Measurements from ENCODE around the gene SST.

Gene SST

GRCh38 chr3:187698499-187699399 lies 28.6 kb upstream of the SST start:
- H3K36me3 ChIP-seq (replicated peaks; ENCODE audit: low read depth, low read length), result no peaks in the 10 kb centered on the region

GRCh38 chr3:187696021-187696420 lies 25.8 kb upstream of the SST start:
- Histone ChIP-seq H3K36me3 (replicated peaks; ENCODE audit: low read depth, low read length) (no peaks in the 10 kb centered on the region), H3K4me2 (ENCODE audit: low read length) (0 out of 2 replicates have a peak overlapping the region, but pooled peaks have one; percentile 46), H3K79me2 (ENCODE audit: low read length) (no peaks in the 10 kb centered on the region), H3K9ac (ENCODE audit: low read length) (no peak overlapping the region), H3K4me1 (ENCODE audit: low read length) (peaks cover 10% of the 10 kb centered on the region), H3K27ac (ENCODE audit: low read length) (no peak overlapping the region), H2AFZ (ENCODE audit: low read depth, low read length) (no peak overlapping the region), H3K27me3 (ENCODE audit: low read depth, low read length) (peaks cover 44% of the 10 kb centered on the region), H3K4me3 (ENCODE audit: low read length) (no peak overlapping the region), H4K20me1 (ENCODE audit: insufficient read depth, low read length) (no peaks in the 10 kb centered on the region), H3K9me3 (ENCODE audit: insufficient read depth, low read length) (no peaks in the 10 kb centered on the region)
- TF ChIP-seq, protein P1, sequence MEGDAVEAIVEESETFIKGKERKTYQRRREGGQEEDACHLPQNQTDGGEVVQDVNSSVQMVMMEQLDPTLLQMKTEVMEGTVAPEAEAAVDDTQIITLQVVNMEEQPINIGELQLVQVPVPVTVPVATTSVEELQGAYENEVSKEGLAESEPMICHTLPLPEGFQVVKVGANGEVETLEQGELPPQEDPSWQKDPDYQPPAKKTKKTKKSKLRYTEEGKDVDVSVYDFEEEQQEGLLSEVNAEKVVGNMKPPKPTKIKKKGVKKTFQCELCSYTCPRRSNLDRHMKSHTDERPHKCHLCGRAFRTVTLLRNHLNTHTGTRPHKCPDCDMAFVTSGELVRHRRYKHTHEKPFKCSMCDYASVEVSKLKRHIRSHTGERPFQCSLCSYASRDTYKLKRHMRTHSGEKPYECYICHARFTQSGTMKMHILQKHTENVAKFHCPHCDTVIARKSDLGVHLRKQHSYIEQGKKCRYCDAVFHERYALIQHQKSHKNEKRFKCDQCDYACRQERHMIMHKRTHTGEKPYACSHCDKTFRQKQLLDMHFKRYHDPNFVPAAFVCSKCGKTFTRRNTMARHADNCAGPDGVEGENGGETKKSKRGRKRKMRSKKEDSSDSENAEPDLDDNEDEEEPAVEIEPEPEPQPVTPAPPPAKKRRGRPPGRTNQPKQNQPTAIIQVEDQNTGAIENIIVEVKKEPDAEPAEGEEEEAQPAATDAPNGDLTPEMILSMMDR (IDR thresholded peaks at IDR 0.05; ENCODE audit: low read depth, low read length), result no peak
- TF ChIP-seq EZH2phosphoT487 (IDR thresholded peaks at IDR 0.05; ENCODE audit: low read depth), result no peak

More at GRCh38 chr3:187698499-187699399, 28.6 kb upstream of the SST start:
- no peak overlapping the region for H3K4me3 ChIP-seq (ENCODE audit: low read length)
- H3K27ac ChIP-seq (ENCODE audit: low read length), result no peak overlapping the region
- no peak overlapping the region for H3K4me2 ChIP-seq (ENCODE audit: low read length)
- no peak for TF ChIP-seq EZH2phosphoT487 (IDR thresholded peaks at IDR 0.05; ENCODE audit: low read depth)
- TF ChIP-seq, protein P1 (IDR thresholded peaks at IDR 0.05; ENCODE audit: low read depth, low read length), result no peak
- H2AFZ ChIP-seq (ENCODE audit: low read depth, low read length), result no peak overlapping the region
- no peaks in the 10 kb centered on the region for H3K79me2 ChIP-seq (ENCODE audit: low read length)
- no peaks in the 10 kb centered on the region for H3K9me3 ChIP-seq (ENCODE audit: insufficient read depth, low read length)
- H3K27me3 ChIP-seq (ENCODE audit: low read depth, low read length), result peaks cover 28% of the 10 kb centered on the region
- no peak overlapping the region for H3K9ac ChIP-seq (ENCODE audit: low read length)
- no peaks in the 10 kb centered on the region for H4K20me1 ChIP-seq (ENCODE audit: insufficient read depth, low read length)
- H3K4me1 ChIP-seq (ENCODE audit: low read length), result peaks cover 10% of the 10 kb centered on the region

DNA sequence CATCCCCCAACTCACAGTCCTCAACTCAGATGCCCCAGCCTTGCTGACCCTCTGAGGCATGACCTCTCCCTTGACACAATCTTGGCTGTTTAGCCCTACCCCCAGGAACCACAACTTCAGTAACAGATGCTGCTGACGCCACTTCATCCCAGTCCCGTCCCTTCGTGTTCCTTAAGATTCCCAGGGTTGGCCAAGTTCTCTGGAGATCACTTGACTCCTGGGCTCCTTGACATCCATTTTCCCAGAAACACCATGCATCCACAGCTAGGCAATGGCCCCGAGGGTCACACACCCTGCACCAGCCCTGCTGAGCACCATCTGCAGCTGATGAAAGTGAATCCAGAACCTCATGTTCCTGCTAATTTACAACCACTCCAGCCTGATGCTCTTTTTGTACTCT lies 25.3 kb upstream of the SST start:
- no peaks in the 10 kb centered on the region for H3K79me2 ChIP-seq (ENCODE audit: low read length)
- peaks cover 44% of the 10 kb centered on the region for H3K27me3 ChIP-seq (ENCODE audit: low read depth, low read length)
- peak overlapping the region; percentile 46 for H3K4me2 ChIP-seq (ENCODE audit: low read length)
- peaks cover 10% of the 10 kb centered on the region for H3K4me1 ChIP-seq (ENCODE audit: low read length)
- H2AFZ ChIP-seq (ENCODE audit: low read depth, low read length), result no peak overlapping the region
- no peak overlapping the region for H3K27ac ChIP-seq (ENCODE audit: low read length)
- no peaks in the 10 kb centered on the region for H3K9me3 ChIP-seq (ENCODE audit: insufficient read depth, low read length)
- H3K36me3 ChIP-seq (replicated peaks; ENCODE audit: low read depth, low read length), result no peaks in the 10 kb centered on the region
- H3K4me3 ChIP-seq (ENCODE audit: low read length), result peak overlapping the region; percentile 24
- no peaks in the 10 kb centered on the region for H4K20me1 ChIP-seq (ENCODE audit: insufficient read depth, low read length)
- TF ChIP-seq EZH2phosphoT487 (IDR thresholded peaks at IDR 0.05; ENCODE audit: low read depth), result no peak
- TF ChIP-seq, protein P1 (IDR thresholded peaks at IDR 0.05; ENCODE audit: low read depth, low read length), result no peak
- no peak overlapping the region for H3K9ac ChIP-seq (ENCODE audit: low read length)

- no peaks in the 10 kb centered on the region for H3K36me3 ChIP-seq (replicated peaks; ENCODE audit: low read depth, low read length)
- 0 out of 2 replicates have a peak overlapping the region, but pooled peaks have one; percentile 24 for H3K4me3 ChIP-seq (ENCODE audit: low read length)
- peak overlapping the region; percentile 46 for H3K4me2 ChIP-seq (ENCODE audit: low read length)
- no peak overlapping the region for H2AFZ ChIP-seq (ENCODE audit: low read depth, low read length)
- H3K27me3 ChIP-seq (ENCODE audit: low read depth, low read length), result peaks cover 48% of the 10 kb centered on the region
- TF ChIP-seq EZH2phosphoT487 (IDR thresholded peaks at IDR 0.05; ENCODE audit: low read depth), result no peak
- TF ChIP-seq, protein P1 (IDR thresholded peaks at IDR 0.05; ENCODE audit: low read depth, low read length), result no peak
- H4K20me1 ChIP-seq (ENCODE audit: insufficient read depth, low read length), result no peaks in the 10 kb centered on the region
- peaks cover 10% of the 10 kb centered on the region for H3K4me1 ChIP-seq (ENCODE audit: low read length)
- H3K9ac ChIP-seq (ENCODE audit: low read length), result no peak overlapping the region
- no peak overlapping the region for H3K27ac ChIP-seq (ENCODE audit: low read length)
- H3K79me2 ChIP-seq (ENCODE audit: low read length), result no peaks in the 10 kb centered on the region
- H3K9me3 ChIP-seq (ENCODE audit: insufficient read depth, low read length), result no peaks in the 10 kb centered on the region
Measured at GRCh38 chr3:187694801-187695200, 24.6 kb upstream of the SST start.
